ENCODE results near the gene KSR2. TPM values are rescaled to one million over a fixed set of nuclear protein-coding genes. Genes with fewer than 3 reads are reported as not detected.

The KSR2 gene
- total RNA-seq, 1 donor = 0.10 TPM

DNA sequence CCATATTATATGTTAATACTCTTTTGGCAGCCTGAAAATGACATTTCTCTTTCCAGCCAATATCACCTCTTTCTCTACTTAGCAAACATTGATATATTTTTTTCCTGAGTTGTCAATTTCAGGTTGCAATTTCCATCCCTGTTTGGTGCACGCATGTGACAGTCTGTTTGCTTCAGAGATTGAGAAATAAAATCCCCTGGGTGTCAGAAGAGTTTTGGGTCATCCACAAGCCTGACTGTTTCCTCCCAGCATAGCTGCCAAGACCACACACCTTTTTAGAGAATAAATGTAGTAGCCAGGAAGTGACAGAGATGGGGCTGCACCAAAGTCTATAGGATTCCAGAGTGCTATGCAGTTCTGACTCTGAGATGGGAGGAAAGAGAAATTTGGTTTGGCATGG, 462.5 kb downstream of the KSR2 start:
- Histone ChIP-seq H3K27me3 (ENCODE audit: insufficient read depth, low read length) (peaks cover 3% of the 10 kb centered on the region), H3K9me3 (ENCODE audit: low read depth, low read length) (no peaks in the 10 kb centered on the region), H3K4me3 (ENCODE audit: low read length) (no peak overlapping the region), H3K4me1 (ENCODE audit: insufficient read depth, low read length) (peaks cover 3% of the 10 kb centered on the region)

DNA sequence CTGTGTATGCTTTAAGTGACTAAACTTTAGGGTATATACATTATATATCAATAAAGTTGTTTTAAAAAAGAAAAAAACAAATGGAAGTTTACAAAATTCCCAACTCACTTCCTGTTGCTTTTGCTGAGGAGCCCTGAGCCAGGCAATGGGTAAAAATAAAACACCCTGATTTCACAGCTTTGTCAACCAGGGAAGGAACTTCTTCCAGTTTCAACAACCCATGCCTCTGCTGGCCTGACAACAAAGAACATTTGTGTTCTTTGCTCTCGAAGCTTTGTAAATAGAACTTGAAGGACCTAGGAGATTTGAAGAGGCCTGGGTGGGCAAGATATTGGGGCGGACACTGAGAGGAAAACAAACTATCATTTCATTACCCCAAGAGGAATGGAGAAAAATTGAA, 466.2 kb downstream of the KSR2 start:
- Histone ChIP-seq H3K27me3 (ENCODE audit: insufficient read depth, low read length) (no peaks in the 10 kb centered on the region), H3K9me3 (ENCODE audit: low read depth, low read length) (no peaks in the 10 kb centered on the region), H3K4me3 (ENCODE audit: low read length) (no peak overlapping the region), H3K4me1 (ENCODE audit: insufficient read depth, low read length) (peaks cover 5% of the 10 kb centered on the region)

DNA sequence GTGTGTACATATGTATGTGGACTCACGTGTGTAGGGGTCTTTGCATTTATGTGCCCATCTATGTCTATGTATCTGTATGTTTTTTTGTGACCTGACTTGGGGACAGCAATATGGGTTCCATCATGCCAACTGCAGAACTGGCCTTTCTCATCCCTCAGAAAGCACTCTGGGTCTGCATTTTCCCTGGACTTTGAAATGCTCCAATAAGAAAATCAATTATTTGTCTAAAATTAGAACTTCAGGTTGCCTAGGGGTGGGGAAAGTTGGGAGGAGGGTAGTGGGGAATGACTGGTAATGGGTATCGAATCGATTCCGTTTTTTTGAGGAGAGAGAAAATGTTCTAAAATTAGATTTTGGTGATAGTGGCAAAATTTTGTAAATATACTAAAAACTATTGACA, 466.6 kb downstream of the KSR2 start:
- Histone ChIP-seq H3K27me3 (ENCODE audit: insufficient read depth, low read length) (no peaks in the 10 kb centered on the region), H3K9me3 (ENCODE audit: low read depth, low read length) (no peaks in the 10 kb centered on the region), H3K4me1 (ENCODE audit: insufficient read depth, low read length) (peaks cover 5% of the 10 kb centered on the region), H3K4me3 (ENCODE audit: low read length) (no peak overlapping the region)

DNA sequence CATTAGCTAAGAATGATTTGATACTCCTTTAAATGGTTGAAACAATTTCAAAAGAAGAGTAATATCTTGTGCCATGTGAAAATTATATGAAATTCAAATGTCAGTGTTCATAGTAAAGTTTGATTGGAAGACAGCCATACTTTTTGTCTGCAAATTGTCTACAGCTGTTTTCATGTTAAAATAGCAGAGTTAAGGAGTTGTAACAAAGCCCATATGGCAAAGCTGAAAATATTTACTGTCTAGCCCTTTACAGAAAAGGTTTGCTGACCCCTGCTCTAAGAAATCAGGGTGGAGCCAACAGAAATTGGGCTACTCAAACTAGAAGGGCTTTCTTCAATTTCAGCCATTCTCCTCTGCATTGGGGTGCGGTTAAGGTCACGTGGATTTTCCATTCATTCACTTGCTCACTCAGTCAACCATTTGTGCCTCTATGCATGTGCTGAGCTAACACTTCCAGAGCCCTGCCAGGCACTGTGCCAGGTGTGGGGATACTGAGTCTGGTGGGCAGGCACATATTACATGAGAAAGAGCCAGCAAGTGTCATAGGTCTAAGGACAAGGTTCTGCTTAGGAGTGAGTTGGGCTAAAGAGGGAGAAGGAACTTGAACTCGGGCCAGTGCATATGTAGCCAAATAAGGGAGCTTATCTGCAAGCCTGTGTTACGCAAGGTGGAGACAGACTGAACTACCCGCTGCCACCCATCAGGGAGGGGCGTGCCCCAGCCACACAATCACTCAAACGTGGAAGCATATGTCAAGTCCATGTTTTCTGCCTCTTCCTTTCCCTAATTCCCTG, 467.5 kb downstream of the KSR2 start:
- H3K4me3 ChIP-seq (ENCODE audit: low read length) = no peak overlapping the region
- peaks cover 5% of the 10 kb centered on the region for H3K4me1 ChIP-seq (ENCODE audit: insufficient read depth, low read length)
- H3K27me3 ChIP-seq (ENCODE audit: insufficient read depth, low read length) = no peaks in the 10 kb centered on the region
- no peaks in the 10 kb centered on the region for H3K9me3 ChIP-seq (ENCODE audit: low read depth, low read length)

DNA sequence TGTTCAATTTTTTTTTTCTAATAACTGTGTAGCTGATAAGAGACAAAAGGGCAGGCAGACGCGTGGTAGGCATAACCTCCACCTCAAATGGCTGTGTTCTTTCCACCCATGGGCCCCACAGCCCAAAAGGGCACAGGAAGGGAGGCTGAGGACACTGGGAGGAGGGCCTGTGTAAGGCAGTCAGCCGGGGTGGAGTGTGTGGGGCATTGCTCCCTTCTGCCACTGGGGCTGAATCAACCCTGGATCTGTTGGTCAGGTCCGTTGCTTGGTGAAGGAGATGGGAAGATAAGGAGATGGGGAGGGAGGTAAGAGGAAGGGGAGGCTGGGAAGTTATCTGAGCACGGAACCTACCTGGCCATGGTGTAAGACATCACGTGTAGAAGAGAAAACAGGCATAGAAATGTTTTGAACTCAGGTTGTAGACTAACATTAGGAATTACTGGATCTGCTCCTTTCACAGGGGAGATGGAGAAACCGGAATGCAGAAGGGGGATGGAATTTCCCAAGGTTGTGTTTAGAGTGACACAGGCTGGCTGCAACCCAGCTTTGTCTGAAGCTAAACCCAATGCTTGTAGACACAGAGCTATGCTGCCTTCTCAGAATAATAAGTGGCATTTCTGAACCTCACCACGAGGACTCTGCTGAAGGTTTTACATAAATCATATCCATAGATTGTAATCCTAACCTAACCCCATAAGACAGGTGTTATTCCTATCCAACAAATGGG, 468.9 kb downstream of the KSR2 start:
- Histone ChIP-seq H3K27me3 (ENCODE audit: insufficient read depth, low read length) (no peaks in the 10 kb centered on the region), H3K4me3 (ENCODE audit: low read length) (no peak overlapping the region), H3K4me1 (ENCODE audit: insufficient read depth, low read length) (peaks cover 5% of the 10 kb centered on the region), H3K9me3 (ENCODE audit: low read depth, low read length) (no peaks in the 10 kb centered on the region)

DNA sequence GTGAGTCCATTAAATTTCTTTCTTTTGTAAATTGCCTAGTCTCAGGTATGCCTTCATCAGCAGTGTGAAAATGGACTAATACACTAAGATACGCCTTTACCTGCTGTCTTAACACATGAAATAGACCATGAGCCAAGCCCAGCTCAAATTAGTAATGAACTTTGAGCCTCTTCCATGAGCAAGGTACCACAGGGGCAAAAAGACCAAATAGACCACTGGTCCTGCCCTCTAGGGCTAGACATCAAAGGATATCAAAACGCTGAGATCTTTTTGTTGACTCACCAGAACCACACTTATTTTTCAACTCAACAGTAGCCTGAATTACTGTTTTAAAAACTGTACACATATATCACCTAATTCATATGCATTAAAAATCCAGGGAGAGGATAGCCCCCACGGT, 469.9 kb downstream of the KSR2 start:
- no peaks in the 10 kb centered on the region for H3K27me3 ChIP-seq (ENCODE audit: insufficient read depth, low read length)
- no peak overlapping the region for H3K4me3 ChIP-seq (ENCODE audit: low read length)
- H3K4me1 ChIP-seq (ENCODE audit: insufficient read depth, low read length) = peaks cover 5% of the 10 kb centered on the region
- no peaks in the 10 kb centered on the region for H3K9me3 ChIP-seq (ENCODE audit: low read depth, low read length)

DNA sequence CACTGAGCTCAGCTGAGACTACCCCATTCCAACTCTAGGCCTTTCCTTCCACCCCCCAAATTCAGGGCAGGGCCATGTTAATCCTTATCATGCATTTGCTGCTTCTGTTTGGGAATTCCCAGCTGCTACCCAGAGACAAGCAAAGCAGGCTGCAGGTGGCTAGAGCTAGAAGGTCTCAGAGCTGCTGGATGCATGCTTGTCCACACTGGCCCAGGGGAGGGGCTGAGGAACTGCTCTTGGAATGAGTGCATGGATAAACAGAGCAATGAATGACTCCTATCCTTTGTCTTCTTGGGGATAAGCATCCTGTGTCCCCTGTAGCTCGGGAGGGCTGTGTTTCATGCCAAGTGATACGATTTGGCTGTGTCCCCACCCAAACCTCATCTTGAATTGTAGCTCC, 470.5 kb downstream of the KSR2 start:
- peaks cover 5% of the 10 kb centered on the region for H3K4me1 ChIP-seq (ENCODE audit: insufficient read depth, low read length)
- no peaks in the 10 kb centered on the region for H3K9me3 ChIP-seq (ENCODE audit: low read depth, low read length)
- H3K4me3 ChIP-seq (ENCODE audit: low read length) = no peak overlapping the region
- no peaks in the 10 kb centered on the region for H3K27me3 ChIP-seq (ENCODE audit: insufficient read depth, low read length)

DNA sequence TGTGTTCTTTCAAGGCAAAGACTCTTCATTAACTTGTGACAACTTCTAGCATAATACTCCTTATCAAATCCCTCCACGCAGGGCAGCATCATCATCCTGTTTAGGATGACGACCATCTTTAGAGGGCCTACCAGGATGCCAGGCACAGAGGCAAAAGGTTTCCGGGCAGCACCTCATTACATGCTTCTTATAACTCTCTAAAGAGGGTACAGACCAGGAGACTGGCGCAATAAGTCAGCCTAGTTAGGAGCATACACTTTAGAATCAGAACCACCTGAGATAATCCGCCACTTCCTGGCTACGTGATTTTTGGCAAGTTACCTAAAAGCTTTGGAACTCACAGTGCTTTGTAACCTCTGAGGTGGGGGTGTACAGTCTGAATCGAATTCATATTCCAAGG, 471.4 kb downstream of the KSR2 start:
- Histone ChIP-seq H3K27me3 (ENCODE audit: insufficient read depth, low read length) (no peaks in the 10 kb centered on the region), H3K9me3 (ENCODE audit: low read depth, low read length) (no peaks in the 10 kb centered on the region), H3K4me1 (ENCODE audit: insufficient read depth, low read length) (peaks cover 5% of the 10 kb centered on the region), H3K4me3 (ENCODE audit: low read length) (no peak overlapping the region)

DNA sequence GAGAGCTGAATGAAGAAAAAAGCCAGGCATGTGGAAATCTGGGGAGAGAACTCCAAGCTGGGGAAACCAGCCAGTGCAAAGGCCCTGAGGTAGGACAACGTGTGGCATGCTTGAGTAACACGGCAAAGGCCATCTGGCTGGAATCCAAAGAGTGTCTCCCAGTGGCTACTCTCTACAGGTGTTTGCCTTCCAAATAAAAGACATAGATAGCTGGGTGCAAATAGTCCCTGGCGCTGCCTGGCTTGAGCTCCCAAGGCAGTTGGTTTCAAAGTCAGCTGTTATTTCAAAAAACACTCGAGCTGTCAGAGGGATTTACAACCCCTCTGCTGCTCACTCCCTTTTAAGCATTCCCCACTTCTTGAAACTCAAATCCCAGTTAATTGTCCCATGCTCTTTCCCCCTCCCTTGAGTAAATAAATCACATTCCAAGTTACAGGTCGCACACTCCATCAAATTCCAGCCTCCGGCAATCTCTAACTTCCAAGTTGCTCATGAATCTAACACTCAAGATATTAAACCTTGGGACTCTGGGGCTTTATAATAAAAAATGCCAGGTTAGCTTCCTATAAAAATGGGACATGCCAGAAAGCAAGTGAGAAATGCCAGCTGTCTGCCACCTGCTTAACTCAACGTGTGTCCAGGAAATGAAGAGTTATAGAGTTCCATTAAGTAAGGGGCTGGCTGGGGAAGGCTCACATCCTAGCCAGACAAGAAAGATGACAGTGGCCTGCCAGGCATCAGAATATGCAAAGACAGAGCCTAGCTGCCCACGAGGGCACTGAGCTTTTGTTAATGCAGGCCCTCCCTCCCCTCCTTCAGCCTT, 473.7 kb downstream of the KSR2 start:
- no peak overlapping the region for H3K4me3 ChIP-seq (ENCODE audit: low read length)
- H3K4me1 ChIP-seq (ENCODE audit: insufficient read depth, low read length) = no peaks in the 10 kb centered on the region
- H3K9me3 ChIP-seq (ENCODE audit: low read depth, low read length) = no peaks in the 10 kb centered on the region
- no peaks in the 10 kb centered on the region for H3K27me3 ChIP-seq (ENCODE audit: insufficient read depth, low read length)

DNA sequence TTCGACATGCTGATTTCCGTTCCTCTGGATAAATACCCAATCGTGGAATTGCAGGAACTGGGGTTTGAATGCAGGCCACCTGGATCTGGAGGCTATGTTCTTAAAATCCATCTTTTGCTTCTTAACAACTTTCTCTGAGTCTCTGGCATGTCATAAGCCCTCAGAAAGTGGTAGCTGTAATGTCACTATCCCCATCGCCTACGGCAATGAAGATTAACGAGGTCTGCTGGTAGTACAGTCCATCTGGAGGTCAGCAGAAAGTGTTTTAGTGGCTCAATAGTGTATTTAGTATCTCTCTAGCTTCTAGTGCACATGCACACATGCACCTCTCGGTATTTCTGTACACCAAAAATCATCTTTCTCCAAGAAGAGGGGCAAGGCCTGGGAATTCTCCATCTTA, 477.1 kb downstream of the KSR2 start:
- H3K9me3 ChIP-seq (ENCODE audit: low read depth, low read length) = no peaks in the 10 kb centered on the region
- no peaks in the 10 kb centered on the region for H3K27me3 ChIP-seq (ENCODE audit: insufficient read depth, low read length)
- H3K4me3 ChIP-seq (ENCODE audit: low read length) = no peak overlapping the region
- H3K4me1 ChIP-seq (ENCODE audit: insufficient read depth, low read length) = no peaks in the 10 kb centered on the region

DNA sequence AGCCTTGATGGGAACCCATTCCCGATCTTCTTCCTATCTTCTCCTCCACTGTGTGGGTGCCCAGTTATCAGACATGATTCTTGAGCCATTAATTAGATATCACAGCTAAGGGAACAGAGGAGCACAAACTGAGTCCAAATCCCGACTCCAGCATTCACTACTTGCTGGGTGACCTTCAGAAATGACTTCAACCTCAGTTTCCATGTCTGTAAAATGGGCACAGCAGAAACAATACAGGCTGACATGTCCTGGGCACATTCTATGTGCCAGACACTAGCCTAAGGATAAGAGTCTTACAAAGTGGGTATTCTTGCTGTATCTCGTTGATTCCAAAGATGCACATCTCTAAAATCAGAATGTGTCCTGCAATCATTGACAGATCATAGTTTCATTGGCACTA, 478.7 kb downstream of the KSR2 start:
- Histone ChIP-seq H3K4me1 (ENCODE audit: insufficient read depth, low read length) (no peaks in the 10 kb centered on the region), H3K27me3 (ENCODE audit: insufficient read depth, low read length) (no peaks in the 10 kb centered on the region)

DNA sequence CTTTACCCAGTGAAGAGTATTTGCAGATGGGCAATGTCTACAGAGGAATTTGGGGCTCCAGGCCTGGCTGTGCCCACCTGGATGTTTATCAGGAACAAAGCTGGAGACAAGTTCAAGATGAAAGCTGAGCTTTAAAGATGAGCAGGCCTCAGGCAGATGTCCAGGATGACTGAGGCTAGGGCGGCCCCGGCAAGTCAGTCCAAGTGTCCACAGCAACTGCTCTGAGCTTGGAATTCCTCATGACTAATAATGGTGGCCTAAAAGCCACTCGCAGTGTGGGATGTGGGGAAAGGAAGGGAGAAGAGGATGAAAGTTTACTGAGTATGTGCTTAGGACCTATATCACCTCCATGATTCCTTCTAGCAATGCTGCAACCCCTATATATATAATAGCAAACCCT, 479.1 kb downstream of the KSR2 start:
- Histone ChIP-seq H3K4me1 (ENCODE audit: insufficient read depth, low read length) (no peaks in the 10 kb centered on the region), H3K9me3 (ENCODE audit: low read depth, low read length) (no peaks in the 10 kb centered on the region), H3K27me3 (ENCODE audit: insufficient read depth, low read length) (no peaks in the 10 kb centered on the region), H3K4me3 (ENCODE audit: low read length) (no peak overlapping the region)

More for the DNA sequence above, 478.7 kb downstream of the KSR2 start:
- Histone ChIP-seq H3K9me3 (ENCODE audit: low read depth, low read length) (no peaks in the 10 kb centered on the region), H3K4me3 (ENCODE audit: low read length) (no peak overlapping the region)

DNA sequence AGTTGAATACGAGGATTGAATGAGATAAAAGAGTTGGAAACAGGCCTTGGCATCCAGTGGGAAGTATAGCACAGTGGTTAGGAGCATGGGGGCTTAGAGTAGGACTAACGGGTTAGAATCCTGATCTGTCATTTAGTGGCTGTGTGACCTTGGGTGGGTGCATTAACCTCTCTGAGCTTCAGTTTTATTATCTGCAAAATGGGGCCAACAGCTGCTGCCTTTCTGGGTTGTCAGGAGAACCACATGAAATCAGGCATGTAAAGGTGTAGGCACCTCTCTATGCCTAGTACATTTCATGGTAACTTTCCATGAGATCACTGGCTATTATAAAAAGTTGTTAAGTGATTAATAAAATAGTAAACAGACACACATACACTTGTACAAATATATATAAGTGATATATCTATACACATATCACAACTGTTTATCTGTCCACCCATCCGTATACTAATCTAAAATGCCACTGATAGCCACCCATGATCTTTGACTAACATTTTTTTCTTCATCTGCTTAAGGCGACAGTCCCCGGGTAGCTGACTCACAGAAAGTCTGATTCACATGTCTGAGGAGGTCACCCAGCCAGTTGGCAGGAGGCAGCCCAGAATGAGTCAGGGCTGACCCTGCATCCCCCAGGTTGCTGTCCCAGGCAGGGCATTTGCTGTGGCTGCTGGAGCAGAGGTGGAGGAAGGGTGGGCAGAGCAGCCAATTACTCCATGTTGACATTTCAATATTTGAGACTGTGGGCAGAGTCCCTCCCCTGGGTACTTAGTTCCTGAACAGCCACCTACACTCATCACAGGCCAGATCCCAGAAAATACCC, 481.7 kb downstream of the KSR2 start:
- no peaks in the 10 kb centered on the region for H3K4me1 ChIP-seq (ENCODE audit: insufficient read depth, low read length)
- H3K27me3 ChIP-seq (ENCODE audit: insufficient read depth, low read length) = no peaks in the 10 kb centered on the region
- H3K4me3 ChIP-seq (ENCODE audit: low read length) = no peak overlapping the region
- H3K9me3 ChIP-seq (ENCODE audit: low read depth, low read length) = no peaks in the 10 kb centered on the region

DNA sequence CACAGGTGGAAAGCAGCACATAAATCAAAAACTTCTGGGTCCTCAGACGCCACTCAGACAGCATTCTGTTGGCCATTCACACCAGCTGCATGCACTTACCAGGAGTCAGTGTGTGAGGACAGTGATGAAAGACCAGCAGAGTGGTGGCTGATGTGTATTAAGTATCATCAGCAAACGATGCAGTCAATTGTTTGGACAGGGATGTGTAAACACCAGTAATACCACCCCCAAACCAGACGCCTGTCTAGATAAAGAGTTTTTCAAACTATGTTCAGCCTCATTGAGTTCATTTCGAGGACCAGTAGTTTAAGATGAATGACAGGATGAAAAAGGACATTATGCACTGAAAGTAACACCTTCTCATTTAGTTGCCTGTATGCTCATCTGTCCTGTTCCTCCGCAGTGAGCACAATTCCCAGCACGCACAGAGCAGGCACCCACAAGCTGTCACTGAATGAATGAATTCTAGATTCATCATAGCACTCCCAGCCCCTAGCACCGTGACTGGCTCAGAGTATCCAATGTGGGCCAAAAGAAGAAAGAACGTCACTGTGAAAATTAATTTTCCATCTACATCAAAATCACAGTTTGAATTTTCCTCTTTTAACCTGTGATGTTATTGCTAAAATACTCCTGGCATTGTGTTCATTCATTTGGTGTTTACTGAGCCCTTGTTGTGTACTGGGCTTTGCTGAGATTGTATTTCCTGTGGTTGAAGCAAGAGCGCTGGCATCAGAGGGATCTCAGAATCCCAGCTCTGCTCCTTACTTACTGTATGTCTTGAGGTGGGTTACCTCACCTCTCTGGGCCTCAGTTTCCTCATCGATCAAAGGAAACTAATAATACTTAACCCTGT, 482.6 kb downstream of the KSR2 start:
- H3K4me3 ChIP-seq (ENCODE audit: low read length) = no peak overlapping the region
- no peaks in the 10 kb centered on the region for H3K27me3 ChIP-seq (ENCODE audit: insufficient read depth, low read length)
- no peaks in the 10 kb centered on the region for H3K4me1 ChIP-seq (ENCODE audit: insufficient read depth, low read length)
- no peaks in the 10 kb centered on the region for H3K9me3 ChIP-seq (ENCODE audit: low read depth, low read length)
